IPS DF 19.7 (cell line): ENCODE data around the gene RALY.
"Not testable (repeated sequence)": the region's sequence is repeated elsewhere in the genome, so short reads cannot be mapped to it uniquely, and the experiment has no call there.

ENCODE experiments used
- DNase-seq: peaks from one replicate; pipeline ENCODE4 v3.0.0-alpha.2; 2013; ENCODE audit warnings: low read depth, low spot score

RALY gene

GRCh38 chr20:34133365-34133860 lies 139.7 kb downstream of the RALY start:
- DNase-seq, result not testable (repeated sequence)
